Esophagus squamous epithelium (tissue), 4 donors: ENCODE measurements around the gene TFB1M.

Source experiments
- POLR2A ChIP-seq, 4 donors: fragments of 450-650 bp; IDR thresholded peaks; one replicate each; pipeline ENCODE4 v1.6.1; 2017; ENCODE audit warnings: antibody characterized with exemption in 4 of 4, mild to moderate bottlenecking in 4 of 4, moderate library complexity in 3 of 4
- TF ChIP-seq, protein P1 (sequence below), 6 experiments: fragments of 450-650 bp in 4 of 6; fragments of 200-600 bp in 2 of 6; sonication (generic) in 2 of 6; IDR thresholded peaks; one replicate each; pipeline ENCODE4 v1.5.1; 2016 to 2019; ENCODE audit warnings: antibody characterized with exemption in 6 of 6, mild to moderate bottlenecking in 4 of 6, moderate library complexity in 4 of 6

DNA sequence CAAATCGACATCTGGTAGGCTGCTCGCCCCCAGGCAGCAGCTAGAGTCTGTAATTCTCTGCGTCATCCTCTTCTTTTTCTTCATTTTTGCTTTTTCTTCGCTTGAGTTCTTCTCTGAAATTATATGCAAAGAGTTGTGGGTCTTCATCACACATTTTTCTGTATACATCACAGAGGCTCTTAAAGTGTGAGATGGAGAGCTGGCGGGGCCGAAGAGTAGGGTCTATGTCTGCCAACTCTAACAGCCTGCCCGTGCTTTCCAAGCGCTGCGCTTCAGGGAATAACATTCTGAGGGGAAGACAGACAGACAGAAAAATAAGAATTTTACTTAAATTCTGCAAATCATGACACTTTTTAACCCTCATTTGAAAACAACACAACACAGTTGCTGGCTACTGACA is 56.5 kb downstream of the TFB1M start:
- no peak for TF ChIP-seq POLR2A (IDR thresholded peaks at IDR 0.05)
- TF ChIP-seq, protein P1, sequence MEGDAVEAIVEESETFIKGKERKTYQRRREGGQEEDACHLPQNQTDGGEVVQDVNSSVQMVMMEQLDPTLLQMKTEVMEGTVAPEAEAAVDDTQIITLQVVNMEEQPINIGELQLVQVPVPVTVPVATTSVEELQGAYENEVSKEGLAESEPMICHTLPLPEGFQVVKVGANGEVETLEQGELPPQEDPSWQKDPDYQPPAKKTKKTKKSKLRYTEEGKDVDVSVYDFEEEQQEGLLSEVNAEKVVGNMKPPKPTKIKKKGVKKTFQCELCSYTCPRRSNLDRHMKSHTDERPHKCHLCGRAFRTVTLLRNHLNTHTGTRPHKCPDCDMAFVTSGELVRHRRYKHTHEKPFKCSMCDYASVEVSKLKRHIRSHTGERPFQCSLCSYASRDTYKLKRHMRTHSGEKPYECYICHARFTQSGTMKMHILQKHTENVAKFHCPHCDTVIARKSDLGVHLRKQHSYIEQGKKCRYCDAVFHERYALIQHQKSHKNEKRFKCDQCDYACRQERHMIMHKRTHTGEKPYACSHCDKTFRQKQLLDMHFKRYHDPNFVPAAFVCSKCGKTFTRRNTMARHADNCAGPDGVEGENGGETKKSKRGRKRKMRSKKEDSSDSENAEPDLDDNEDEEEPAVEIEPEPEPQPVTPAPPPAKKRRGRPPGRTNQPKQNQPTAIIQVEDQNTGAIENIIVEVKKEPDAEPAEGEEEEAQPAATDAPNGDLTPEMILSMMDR (IDR thresholded peaks at IDR 0.05) = no peak
